H1 (cell line): Measurements from ENCODE around the gene RNF208. TPM values are rescaled to one million over a fixed set of nuclear protein-coding genes. Genes with fewer than 3 reads are reported as not detected.

Experiments
- CTCF ChIA-PET: fragments of 300-600 bp; sonication (Branson Sonifier 250); formaldehyde crosslinking; loops from one replicate; lab custom pipeline; 2021; ENCODE audit not compliant: partially characterized antibody; lab: Charles Lee
- POLR2A ChIA-PET: fragments of 300-600 bp; sonication (Branson Sonifier 250); formaldehyde crosslinking; loops from one replicate; lab custom pipeline; 2021; ENCODE audit warnings: inconsistent platforms; ENCODE audit not compliant: partially characterized antibody; lab: Charles Lee
- DNase-seq, 2 experiments: peaks; one replicate each; pipeline versions ENCODE4 v3.0.0 to v3.0.0-alpha.2; 2010 to 2022; ENCODE audit warnings: low spot score in 2 of 2, low read depth in 1 of 2, mixed read lengths in 1 of 2
- FAIRE-seq: peaks from 2 replicates; lab custom pipeline; 2011; peaks lifted over from hg19 to GRCh38; lab: Jason Lieb, UNC
- H2AFZ ChIP-seq: 2 replicates; pipeline ENCODE4 v1.8.1; 2012; ENCODE audit warnings: low read length, inconsistent platforms
- H2AK5ac ChIP-seq: 2 replicates; pipeline ENCODE4 v1.6.1; 2013; ENCODE audit warnings: low read depth, low read length
- H2BK120ac ChIP-seq: replicated peaks from 2 replicates; pipeline ENCODE3; 2013; ENCODE audit warnings: low read depth, low read length, inconsistent platforms
- H2BK12ac ChIP-seq: 2 replicates; pipeline ENCODE4 v1.6.1; 2013; ENCODE audit warnings: low read depth, low read length
- H2BK15ac ChIP-seq: 2 replicates; pipeline ENCODE4 v1.6.1; 2013; ENCODE audit warnings: low read length
- H2BK20ac ChIP-seq: 2 replicates; pipeline ENCODE4 v1.6.1; 2013; ENCODE audit warnings: low read length
- H2BK5ac ChIP-seq: 2 replicates; pipeline ENCODE4 v1.6.1; 2013; ENCODE audit warnings: low read depth, low read length
- H3K14ac ChIP-seq: 2 replicates; pipeline ENCODE4 v1.6.1; 2013; ENCODE audit warnings: inconsistent platforms; ENCODE audit not compliant: insufficient read length
- H3K18ac ChIP-seq: 2 replicates; pipeline ENCODE4 v1.6.1; 2013; ENCODE audit warnings: low read length; ENCODE audit errors: extremely low read depth
- H3K23ac ChIP-seq: 2 replicates; pipeline ENCODE4 v1.6.1; 2013; ENCODE audit warnings: inconsistent platforms; ENCODE audit not compliant: insufficient read length
- H3K23me2 ChIP-seq: 2 replicates; pipeline ENCODE4 v1.6.1; 2013; ENCODE audit warnings: low read depth, low read length
- H3K27ac ChIP-seq: 2 replicates; pipeline ENCODE4 v1.6.1; 2011; ENCODE audit warnings: low read depth, low read length, inconsistent platforms
- H3K27me3 ChIP-seq, 4 experiments: replicated peaks in 1 of 4; 1 replicate in 1 of 4; 2 replicates in 3 of 4; pipeline versions ENCODE4 v1.6.1 to v1.8.1; 2011 to 2013; ENCODE audit warnings: low read length in 3 of 4, mild to moderate bottlenecking in 3 of 4, inconsistent platforms in 2 of 4, mixed read lengths in 2 of 4, moderate library complexity in 1 of 4; ENCODE audit not compliant: control insufficient read depth in 3 of 4, insufficient read depth in 3 of 4; ENCODE audit errors: extremely low read depth in 1 of 4
- H3K36me3 ChIP-seq, 4 experiments: 2 replicates each; pipeline versions ENCODE4 v1.6.1 to v1.8.1; 2011 to 2013; ENCODE audit warnings: mild to moderate bottlenecking in 4 of 4, low read length in 3 of 4, moderate library complexity in 2 of 4, control low read depth in 1 of 4, inconsistent platforms in 1 of 4; ENCODE audit not compliant: insufficient read depth in 4 of 4, control insufficient read depth in 2 of 4
- H3K4ac ChIP-seq: replicated peaks from 2 replicates; pipeline ENCODE3; 2013; ENCODE audit warnings: low read length, low read depth, mixed read lengths, inconsistent platforms; ENCODE audit not compliant: insufficient read length
- H3K4me1 ChIP-seq, 4 experiments: replicated peaks in 1 of 4; 1 replicate in 1 of 4; 2 replicates in 3 of 4; pipeline versions ENCODE4 v1.6.1 to v1.8.1; 2011 to 2013; ENCODE audit warnings: low read length in 3 of 4, inconsistent platforms in 2 of 4, mixed read lengths in 1 of 4; ENCODE audit not compliant: insufficient read depth in 4 of 4, control insufficient read depth in 3 of 4
- H3K4me2 ChIP-seq, 2 experiments: 2 replicates each; pipeline versions ENCODE4 v1.6.1 to v1.8.1; 2011 to 2013; ENCODE audit warnings: low read depth in 2 of 2, low read length in 2 of 2, control low read depth in 1 of 2, inconsistent platforms in 1 of 2, mild to moderate bottlenecking in 1 of 2; ENCODE audit not compliant: insufficient read depth in 1 of 2
- H3K4me3 ChIP-seq, 4 experiments: fragments of 200-600, 300-600 bp in 1 of 4; sonication (generic), shearing (Covaris generic), sonication (Bioruptor Twin) in 1 of 4; 2 replicates each; pipeline versions ENCODE4 v1.5.1 to v1.8.1; 2011 to 2016; ENCODE audit warnings: low read length in 4 of 4, low read depth in 3 of 4, control low read depth in 2 of 4, inconsistent platforms in 2 of 4, mild to moderate bottlenecking in 2 of 4, mixed read lengths in 1 of 4, moderate library complexity in 1 of 4; ENCODE audit not compliant: insufficient read depth in 2 of 4; ENCODE audit errors: extremely low read depth in 1 of 4
- H3K56ac ChIP-seq: replicated peaks from 2 replicates; pipeline ENCODE3; 2013; ENCODE audit warnings: low read depth, mild to moderate bottlenecking, mixed read lengths, low read length, inconsistent platforms; ENCODE audit not compliant: insufficient read length
- H3K79me1 ChIP-seq: 2 replicates; pipeline ENCODE4 v1.6.1; 2013; ENCODE audit warnings: low read depth, low read length, control low read depth
- H3K79me2 ChIP-seq, 2 experiments: 2 replicates each; pipeline versions ENCODE4 v1.6.1 to v1.8.1; 2012 to 2013; ENCODE audit warnings: low read length in 2 of 2, mild to moderate bottlenecking in 2 of 2, inconsistent platforms in 1 of 2; ENCODE audit not compliant: insufficient read depth in 2 of 2, control insufficient read depth in 1 of 2
- H3K9ac ChIP-seq, 4 experiments: replicated peaks in 1 of 4; 1 replicate in 1 of 4; 2 replicates in 3 of 4; pipeline versions ENCODE4 v1.6.1 to v1.8.1; 2011 to 2013; ENCODE audit warnings: low read depth in 3 of 4, low read length in 3 of 4, control low read depth in 2 of 4, mild to moderate bottlenecking in 2 of 4, moderate library complexity in 2 of 4, inconsistent platforms in 1 of 4; ENCODE audit errors: extremely low read depth in 1 of 4
- H3K9me3 ChIP-seq, 2 experiments: 2 replicates each; pipeline versions ENCODE4 v1.6.1 to v1.8.1; 2012 to 2013; ENCODE audit warnings: mild to moderate bottlenecking in 2 of 2, moderate library complexity in 2 of 2, control low read depth in 1 of 2, inconsistent platforms in 1 of 2, low read depth in 1 of 2, low read length in 1 of 2, mixed read lengths in 1 of 2; ENCODE audit not compliant: insufficient read depth in 2 of 2
- H4K20me1 ChIP-seq, 2 experiments: replicated peaks in 1 of 2; 2 replicates each; pipeline versions ENCODE3 to v1.8.1; 2011 to 2013; ENCODE audit warnings: inconsistent platforms in 2 of 2, low read length in 2 of 2, mild to moderate bottlenecking in 1 of 2; ENCODE audit not compliant: insufficient read depth in 2 of 2, control insufficient read depth in 1 of 2
- H4K5ac ChIP-seq: 2 replicates; pipeline ENCODE4 v1.6.1; 2013; ENCODE audit warnings: low read length, low read depth, mixed read lengths, inconsistent platforms; ENCODE audit not compliant: insufficient read length
- H4K8ac ChIP-seq: 2 replicates; pipeline ENCODE4 v1.8.0; 2013; ENCODE audit warnings: mild to moderate bottlenecking, moderate library complexity, low read length, inconsistent platforms; ENCODE audit not compliant: insufficient read depth; ENCODE audit errors: extremely low read depth
- H4K91ac ChIP-seq: replicated peaks from 2 replicates; pipeline ENCODE3; 2013; ENCODE audit warnings: low read length, mixed read lengths, inconsistent platforms; ENCODE audit not compliant: insufficient read length
- CHD1 ChIP-seq: IDR thresholded peaks from 2 replicates; pipeline ENCODE4 v1.6.1; 2012; ENCODE audit warnings: low read depth, low read length, improper control_type of control experiment
- JUN ChIP-seq: IDR thresholded peaks from 2 replicates; pipeline ENCODE4 v1.6.1; 2011; ENCODE audit warnings: low read depth, mild to moderate bottlenecking, improper control_type of control experiment, low read length
- SIN3A ChIP-seq, 2 experiments: IDR thresholded peaks in 1 of 2; conservative IDR thresholded peaks in 1 of 2; 2 replicates each; pipeline ENCODE4 v1.6.1; 2011 to 2012; ENCODE audit warnings: low read length in 2 of 2, improper control_type of control experiment in 1 of 2, low read depth in 1 of 2, mild to moderate bottlenecking in 1 of 2
- SRF ChIP-seq: IDR thresholded peaks from 2 replicates; pipeline ENCODE4 v1.6.1; 2011; ENCODE audit warnings: mild to moderate bottlenecking, low read depth, low read length, moderate library complexity
- YY1 ChIP-seq: IDR thresholded peaks from 2 replicates; pipeline ENCODE4 v1.6.1; 2011; ENCODE audit warnings: low read depth, mild to moderate bottlenecking, low read length
- WGBS, 2 experiments: shearing (Covaris generic) in 1 of 2; methylation state at CpG; one replicate each; pipeline versions ENCODE4 v1.1.6 to v1.1.7; 2013 to 2015; ENCODE audit warnings: low lambda C conversion rate in 2 of 2, mixed read lengths in 2 of 2, inconsistent platforms in 1 of 2, low coverage in 1 of 2, missing lambda C conversion rate in 1 of 2; ENCODE audit not compliant: insufficient replicate concordance in 2 of 2, insufficient coverage in 1 of 2, insufficient read length in 1 of 2; ENCODE audit errors: extremely low coverage in 1 of 2, missing lambda C conversion rate in 1 of 2; 5-methylcytosine and 5-hydroxymethylcytosine counted together
- polyA plus RNA-seq, 7 experiments: library from polyadenylated mRNA; depleted of rRNA in 3 of 7; stranded (reverse) in 5 of 7; unstranded in 2 of 7; fragments of >200 nt in 5 of 7; fragments of 200-250 nt in 2 of 7; gene quantifications; 1 replicate in 5 of 7; 2 replicates in 1 of 7; 4 replicates in 1 of 7; pipeline versions ENCODE4 v1.2.1 to v1.2.3, GENCODE V29; 2011 to 2013; ENCODE audit warnings: missing spikeins in 2 of 7, mixed read lengths in 2 of 7
- total RNA-seq: library from RNA; stranded (reverse); fragmentation: NEBNext Ultra II Directional; extraction: Animal tissue kit (Norgen Biotek cat#: 25700); gene quantifications from 2 replicates; pipeline ENCODE4 v1.2.1, GENCODE V29; 2021

The RNF208 gene
- total and polyA plus RNA-seq, 2 of the 8 experiments (the other 6 are each of a cell fraction or from before 2014, with no cell fraction given): 2.7 to 7.7 TPM

- Histone ChIP-seq H2BK5ac (no peak overlapping the region), H3K56ac (no peak overlapping the region), H3K14ac (no peak overlapping the region), H2AK5ac (no peak overlapping the region), H3K27ac (no peak overlapping the region), H2BK15ac (no peak overlapping the region), H3K79me2 (peaks cover 0 to 30% of the 10 kb centered on the region in 2 experiments; a peak in 2 of 4 replicates), H2BK120ac (no peak overlapping the region), H3K23me2 (peaks cover 8% of the 10 kb centered on the region; the same call in 1 of the 2 replicates), H3K9ac (no peak overlapping the region), H3K9me3 (no peaks in the 10 kb centered on the region), H3K4ac (no peak overlapping the region), H3K79me1 (peaks cover 5% of the 10 kb centered on the region), H3K4me2 (no peak overlapping the region), H3K36me3 (peaks cover 3 to 28% (median 12%) of the 10 kb centered on the region in 4 experiments; a peak in 7 of 8 replicates), H4K20me1 (peaks cover 4 to 30% of the 10 kb centered on the region in 2 experiments), H3K4me3 (no peak overlapping the region), H4K91ac (no peak overlapping the region), H3K27me3 (no peaks in the 10 kb centered on the region; a peak in 1 of 7 replicates), H2BK20ac (no peak overlapping the region), H2AFZ (no peak overlapping the region), H3K23ac (no peak overlapping the region), H3K18ac (no peak overlapping the region), H2BK12ac (no peak overlapping the region), H3K4me1 (peaks cover 0 to 17% (median 6%) of the 10 kb centered on the region in 4 experiments; a peak in 5 of 7 replicates), H4K5ac (no peak overlapping the region), H4K8ac (no peak overlapping the region; the same call in 1 of the 2 replicates)
- FAIRE-seq: no peak
- WGBS, 2 experiments: 90% methylated on average over 19 of the region's 19 CpGs; no CpG with 5 or more reads in 1 of the 2 experiments
- CTCF ChIA-PET: interaction anchor here (5.4 to 14.0 kb wide), 2 partner anchors 10 to 43 kb away, joined by 47 to 204 read pairs; partner anchors contain the start of genes CYSRT1, RNF208, RNF224 and SLC34A3
- POLR2A ChIA-PET: interaction anchor here (1.5 kb wide), 1 partner anchor 15 kb away, joined by 3 read pairs; the partner anchor contains the start of gene TPRN
- DNase-seq: no peak
- TF ChIP-seq JUN: no peak
- no peak for TF ChIP-seq SRF
- no peak for TF ChIP-seq YY1
- TF ChIP-seq CHD1: no peak
- no peak for TF ChIP-seq SIN3A (conservative IDR thresholded peaks at IDR 0.05 in 1 of 2, IDR thresholded peaks at IDR 0.05 in 1 of 2; ENCODE audit: low read depth in 1 of 2, low read length in 2 of 2)
These were observed 36.1 kb downstream of the RNF208 start for GRCh38 chr9:137185921-137186320.
